ENCODE data around the gene TENM3. TPM values are rescaled to one million over a fixed set of nuclear protein-coding genes. Genes with fewer than 3 reads are reported as not detected.

The TENM3 gene
- total RNA-seq, 1 experiment from 2014 or later, result 0.87 TPM

- Histone ChIP-seq H3K9me3 (ENCODE audit: low read length) (no peaks in the 10 kb centered on the region), H3K79me2 (ENCODE audit: low read length) (no peaks in the 10 kb centered on the region), H3K4me2 (ENCODE audit: low read length) (no peak overlapping the region), H2AFZ (ENCODE audit: low read length) (no peak overlapping the region), H3K4me3 (ENCODE audit: low read length) (no peak overlapping the region), H3K9ac (ENCODE audit: low read length) (no peak overlapping the region), H3F3A (ENCODE audit: low read length, unreplicated experiment) (no peaks in the 10 kb centered on the region), H3K36me3 (ENCODE audit: low read depth, low read length) (no peaks in the 10 kb centered on the region), H4K20me1 (ENCODE audit: low read length) (no peaks in the 10 kb centered on the region), H3K4me1 (ENCODE audit: insufficient read depth, low read length) (no peaks in the 10 kb centered on the region), H3K9me2 (replicated peaks; ENCODE audit: low read length) (no peaks in the 10 kb centered on the region), H3K27me3 (ENCODE audit: low read length) (no peaks in the 10 kb centered on the region), H3K27ac (ENCODE audit: low read length) (no peak overlapping the region)
- no TSS peak for BruUV-seq (replicated peaks)
- intact Hi-C loops (cut with micrococcal nuclease), result no loop called here
- DNase-seq (no peak), ATAC-seq (no peak)
- TF ChIP-seq CTCF (conservative IDR thresholded peaks at IDR 0.05; ENCODE audit: low read depth, low read length), result no peak
- ChIA-PET CTCF (no interaction called here), POLR2A (ENCODE audit: unreplicated experiment) (no interaction called here)
Measured at GRCh38 chr4:182513587-182514291, 270.5 kb downstream of the TENM3 start.

- POLR2A ChIA-PET (ENCODE audit: unreplicated experiment), result no interaction called here
- DNase-seq (no peak), ATAC-seq (no peak)
- Histone ChIP-seq H3K27me3 (ENCODE audit: low read length) (no peaks in the 10 kb centered on the region), H3F3A (ENCODE audit: low read length, unreplicated experiment) (no peaks in the 10 kb centered on the region), H3K27ac (ENCODE audit: low read length) (no peak overlapping the region), H2AFZ (ENCODE audit: low read length) (no peak overlapping the region), H3K4me2 (ENCODE audit: low read length) (no peak overlapping the region), H3K36me3 (ENCODE audit: low read depth, low read length) (no peaks in the 10 kb centered on the region), H3K9me2 (replicated peaks; ENCODE audit: low read length) (no peaks in the 10 kb centered on the region), H3K9me3 (ENCODE audit: low read length) (no peaks in the 10 kb centered on the region), H3K4me1 (ENCODE audit: insufficient read depth, low read length) (no peaks in the 10 kb centered on the region), H4K20me1 (ENCODE audit: low read length) (no peaks in the 10 kb centered on the region), H3K79me2 (ENCODE audit: low read length) (no peaks in the 10 kb centered on the region), H3K4me3 (ENCODE audit: low read length) (no peak overlapping the region), H3K9ac (ENCODE audit: low read length) (no peak overlapping the region)
- intact Hi-C loops (cut with micrococcal nuclease), result no loop called here
- BruUV-seq (replicated peaks), result no TSS peak
- CTCF ChIA-PET, result no interaction called here
- TF ChIP-seq EZH2phosphoT487 (IDR thresholded peaks at IDR 0.05; ENCODE audit: borderline replicate concordance, low read length) (no peak), CTCF (conservative IDR thresholded peaks at IDR 0.05; ENCODE audit: low read depth, low read length) (no peak), EZH2 (IDR thresholded peaks at IDR 0.05; ENCODE audit: low read length, unreplicated experiment) (no peak)
Measured at GRCh38 chr4:182518421-182518820, 275.2 kb downstream of the TENM3 start.

- intact Hi-C loops (cut with micrococcal nuclease), result no loop called here
- Histone ChIP-seq H3F3A (ENCODE audit: low read length, unreplicated experiment) (no peaks in the 10 kb centered on the region), H3K9me2 (replicated peaks; ENCODE audit: low read length) (no peaks in the 10 kb centered on the region), H3K9ac (ENCODE audit: low read length) (no peak overlapping the region), H3K4me1 (ENCODE audit: insufficient read depth, low read length) (no peaks in the 10 kb centered on the region), H3K36me3 (ENCODE audit: low read depth, low read length) (no peaks in the 10 kb centered on the region), H4K20me1 (ENCODE audit: low read length) (no peaks in the 10 kb centered on the region), H3K27ac (ENCODE audit: low read length) (no peak overlapping the region), H3K4me3 (ENCODE audit: low read length) (no peak overlapping the region), H2AFZ (ENCODE audit: low read length) (no peak overlapping the region), H3K79me2 (ENCODE audit: low read length) (no peaks in the 10 kb centered on the region), H3K4me2 (ENCODE audit: low read length) (no peak overlapping the region), H3K9me3 (ENCODE audit: low read length) (no peaks in the 10 kb centered on the region), H3K27me3 (ENCODE audit: low read length) (no peaks in the 10 kb centered on the region)
- DNase-seq (no peak), ATAC-seq (no peak)
- POLR2A ChIA-PET (ENCODE audit: unreplicated experiment), result no interaction called here
- TF ChIP-seq CTCF (conservative IDR thresholded peaks at IDR 0.05; ENCODE audit: low read depth, low read length) (no peak), EZH2 (IDR thresholded peaks at IDR 0.05; ENCODE audit: low read length, unreplicated experiment) (no peak), EZH2phosphoT487 (IDR thresholded peaks at IDR 0.05; ENCODE audit: borderline replicate concordance, low read length) (no peak)
- BruUV-seq (replicated peaks), result no TSS peak
- CTCF ChIA-PET, result no interaction called here
Measured at GRCh38 chr4:182519528-182519927, 276.3 kb downstream of the TENM3 start.
